Lower lobe of right lung (tissue), 2 donors: ENCODE results near the gene PLXNB3. TPM values are rescaled to one million over a fixed set of nuclear protein-coding genes. Genes with fewer than 3 reads are reported as not detected.

Experiments
- ATAC-seq, 2 donors: fragments of 200-7000 bp; cut with Tn5 transposase; one replicate each; pipeline ENCODE4 v1.9.1; 2020 to 2022; ENCODE audit warnings: mild to moderate bottlenecking in 2 of 2, moderate library complexity in 2 of 2
- DNase-seq: peaks from one replicate; pipeline ENCODE4 v3.0.0-alpha.2; 2020
- H3K27ac ChIP-seq: fragments of 200-600 bp; one replicate; pipeline ENCODE4 v1.8.0; 2022
- H3K27me3 ChIP-seq: fragments of 200-600 bp; one replicate; pipeline ENCODE4 v1.8.0; 2022; ENCODE audit warnings: low read depth
- H3K36me3 ChIP-seq: fragments of 200-600 bp; one replicate; pipeline ENCODE4 v1.8.0; 2022; ENCODE audit warnings: mild to moderate bottlenecking
- H3K4me1 ChIP-seq: fragments of 200-600 bp; one replicate; pipeline ENCODE4 v1.8.0; 2022
- H3K4me3 ChIP-seq: fragments of 200-600 bp; one replicate; pipeline ENCODE4 v1.8.0; 2022; ENCODE audit warnings: mild to moderate bottlenecking
- H3K9me3 ChIP-seq: fragments of 200-600 bp; one replicate; pipeline ENCODE4 v1.8.0; 2022
- intact Hi-C: fragments of 100-400 bp; cut with DNase I; formaldehyde crosslinking; loops from one replicate; pipeline ENCODE4 v1.11.0; 2022
- total RNA-seq: library from RNA; stranded (reverse); fragmentation: NEBNext Ultra II Directional; extraction: Animal tissue kit (Norgen Biotek cat#: 25700); gene quantifications from one replicate; pipeline ENCODE4 v1.2.1, GENCODE V29; 2021
- TF ChIP-seq, protein P1 (sequence below): fragments of 200-600 bp; IDR thresholded peaks from one replicate; pipeline ENCODE4 v1.8.0; 2022; ENCODE audit warnings: antibody characterized with exemption, mild to moderate bottlenecking
- donor health status: DM: no; HTN: yes; CAD: no; lungs with severe emphysema.

PLXNB3 gene
- total RNA-seq, 1 donor from 2014 or later: 4.6 TPM

DNA sequence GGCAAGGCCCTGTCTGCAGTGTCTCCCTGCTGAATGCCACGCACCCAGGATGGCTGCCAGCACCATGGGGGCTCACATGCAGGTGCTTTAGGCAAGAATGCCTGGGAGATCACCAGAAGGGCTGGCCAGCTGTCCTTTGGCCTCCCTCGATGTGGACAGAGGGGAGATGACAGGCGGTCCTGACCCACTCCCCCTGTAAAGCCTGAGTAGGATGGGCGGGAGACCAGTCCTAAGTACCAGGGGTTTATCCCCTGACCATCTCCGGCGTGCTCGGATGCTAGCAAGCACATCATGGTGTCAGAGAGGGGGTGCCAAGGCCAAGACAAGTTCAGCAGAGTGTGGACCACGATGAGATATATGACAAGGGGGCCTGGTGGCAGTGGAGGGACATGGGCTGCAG, 61.0 kb downstream of the PLXNB3 start:
- Histone ChIP-seq H3K4me3 (no peak overlapping the region), H3K4me1 (peaks cover 4% of the 10 kb centered on the region), H3K27me3 (peaks cover 11% of the 10 kb centered on the region), H3K36me3 (no peaks in the 10 kb centered on the region), H3K27ac (no peak overlapping the region), H3K9me3 (no peaks in the 10 kb centered on the region)
- DNase-seq (no peak), ATAC-seq (no peak)
- intact Hi-C loops: no loop called here
- TF ChIP-seq, protein P1, sequence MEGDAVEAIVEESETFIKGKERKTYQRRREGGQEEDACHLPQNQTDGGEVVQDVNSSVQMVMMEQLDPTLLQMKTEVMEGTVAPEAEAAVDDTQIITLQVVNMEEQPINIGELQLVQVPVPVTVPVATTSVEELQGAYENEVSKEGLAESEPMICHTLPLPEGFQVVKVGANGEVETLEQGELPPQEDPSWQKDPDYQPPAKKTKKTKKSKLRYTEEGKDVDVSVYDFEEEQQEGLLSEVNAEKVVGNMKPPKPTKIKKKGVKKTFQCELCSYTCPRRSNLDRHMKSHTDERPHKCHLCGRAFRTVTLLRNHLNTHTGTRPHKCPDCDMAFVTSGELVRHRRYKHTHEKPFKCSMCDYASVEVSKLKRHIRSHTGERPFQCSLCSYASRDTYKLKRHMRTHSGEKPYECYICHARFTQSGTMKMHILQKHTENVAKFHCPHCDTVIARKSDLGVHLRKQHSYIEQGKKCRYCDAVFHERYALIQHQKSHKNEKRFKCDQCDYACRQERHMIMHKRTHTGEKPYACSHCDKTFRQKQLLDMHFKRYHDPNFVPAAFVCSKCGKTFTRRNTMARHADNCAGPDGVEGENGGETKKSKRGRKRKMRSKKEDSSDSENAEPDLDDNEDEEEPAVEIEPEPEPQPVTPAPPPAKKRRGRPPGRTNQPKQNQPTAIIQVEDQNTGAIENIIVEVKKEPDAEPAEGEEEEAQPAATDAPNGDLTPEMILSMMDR: no peak

Other genes starting within 250 kb of the PLXNB3 start
- gene ATP2B3, start 246.6 kb upstream of the PLXNB3 start, total RNA-seq: not detected
- 17.0 TPM for gene CCNQ, start 165.1 kb upstream of the PLXNB3 start, total RNA-seq
- gene DUSP9, start 117.0 kb upstream of the PLXNB3 start, total RNA-seq: not detected
- not detected for gene PNCK, start 90.4 kb upstream of the PLXNB3 start, total RNA-seq
- 7.1 TPM for gene SLC6A8, start 76.3 kb upstream of the PLXNB3 start, total RNA-seq
- 219 TPM for gene BCAP31, start 39.9 kb upstream of the PLXNB3 start, total RNA-seq
- gene ABCD1, start 39.4 kb upstream of the PLXNB3 start, total RNA-seq: 14.5 TPM
- not detected for gene SRPK3, start 16.8 kb downstream of the PLXNB3 start, total RNA-seq
- 50.1 TPM for gene IDH3G, start 30.1 kb downstream of the PLXNB3 start, total RNA-seq
- gene SSR4, start 30.4 kb downstream of the PLXNB3 start, total RNA-seq: 210 TPM
- 8.5 TPM for gene PDZD4, start 66.3 kb downstream of the PLXNB3 start, total RNA-seq
- gene L1CAM, start 121.9 kb downstream of the PLXNB3 start, total RNA-seq: 1.6 TPM
- gene AVPR2, start 140.4 kb downstream of the PLXNB3 start, total RNA-seq: 1.9 TPM
- gene ARHGAP4, start 162.0 kb downstream of the PLXNB3 start, total RNA-seq: 70.7 TPM
- 69.2 TPM for gene NAA10, start 170.8 kb downstream of the PLXNB3 start, total RNA-seq
- 57.0 TPM for gene RENBP, start 180.4 kb downstream of the PLXNB3 start, total RNA-seq
- 48.4 TPM for gene HCFC1, start 207.6 kb downstream of the PLXNB3 start, total RNA-seq
- gene TMEM187, start 208.5 kb downstream of the PLXNB3 start, total RNA-seq: 7.6 TPM